Mucosa of descending colon (tissue), 3 donors: ENCODE measurements around the gene PLAU. TPM values are rescaled to one million over a fixed set of nuclear protein-coding genes. Genes with fewer than 3 reads are reported as not detected.

Experiments
- ATAC-seq: fragments of 200-7000 bp; cut with Tn5 transposase; one replicate; pipeline ENCODE4 v1.9.1; 2020; ENCODE audit warnings: mild to moderate bottlenecking, moderate library complexity
- DNase-seq, 3 donors: peaks; one replicate each; pipeline ENCODE4 v3.0.0-alpha.2; 2020
- H3K36me3 ChIP-seq: fragments of 200-600 bp; one replicate; pipeline ENCODE4 v1.8.0; 2021; ENCODE audit warnings: low read depth, mild to moderate bottlenecking
- H3K4me1 ChIP-seq: fragments of 200-600 bp; one replicate; pipeline ENCODE4 v1.8.0; 2021; ENCODE audit warnings: low read depth, mild to moderate bottlenecking
- H3K4me3 ChIP-seq: fragments of 200-600 bp; one replicate; pipeline ENCODE4 v1.8.0; 2021; ENCODE audit warnings: mild to moderate bottlenecking
- H3K9me3 ChIP-seq: fragments of 200-600 bp; one replicate; pipeline ENCODE4 v1.8.0; 2021; ENCODE audit warnings: mild to moderate bottlenecking
- intact Hi-C, 2 donors: fragments of 100-400 bp; cut with DNase I in 1 of 2; cut with micrococcal nuclease in 1 of 2; formaldehyde crosslinking; loops; one replicate each; pipeline versions ENCODE4 v1.11.0 to v1.11.1; 2022; cut with DNase I, micrococcal nuclease
- total RNA-seq, 3 donors: library from RNA; stranded (reverse); fragmentation: NEBNext Ultra II Directional in 2 of 3; extraction: Animal tissue kit (Norgen Biotek cat#: 25700) in 2 of 3; gene quantifications; one replicate each; pipeline versions ENCODE4 v1.2.1 to v1.2.4, GENCODE V29; 2021 to 2023
- TF ChIP-seq, protein P1 (sequence below): fragments of 200-600 bp; IDR thresholded peaks from one replicate; pipeline ENCODE4 v1.8.0; 2022; ENCODE audit warnings: antibody characterized with exemption, mild to moderate bottlenecking
- donor health status: DM: no; HTN: no; CAD: no; lungs with moderate emphysema.
- donor health status: DM: no; HTN: no; CAD: no.
- donor health status: DM: no; HTN: yes; CAD: no.

PLAU gene
- total RNA-seq, 3 donors from 2014 or later, result 4.6 to 10.3 (median 5.8) TPM

DNA sequence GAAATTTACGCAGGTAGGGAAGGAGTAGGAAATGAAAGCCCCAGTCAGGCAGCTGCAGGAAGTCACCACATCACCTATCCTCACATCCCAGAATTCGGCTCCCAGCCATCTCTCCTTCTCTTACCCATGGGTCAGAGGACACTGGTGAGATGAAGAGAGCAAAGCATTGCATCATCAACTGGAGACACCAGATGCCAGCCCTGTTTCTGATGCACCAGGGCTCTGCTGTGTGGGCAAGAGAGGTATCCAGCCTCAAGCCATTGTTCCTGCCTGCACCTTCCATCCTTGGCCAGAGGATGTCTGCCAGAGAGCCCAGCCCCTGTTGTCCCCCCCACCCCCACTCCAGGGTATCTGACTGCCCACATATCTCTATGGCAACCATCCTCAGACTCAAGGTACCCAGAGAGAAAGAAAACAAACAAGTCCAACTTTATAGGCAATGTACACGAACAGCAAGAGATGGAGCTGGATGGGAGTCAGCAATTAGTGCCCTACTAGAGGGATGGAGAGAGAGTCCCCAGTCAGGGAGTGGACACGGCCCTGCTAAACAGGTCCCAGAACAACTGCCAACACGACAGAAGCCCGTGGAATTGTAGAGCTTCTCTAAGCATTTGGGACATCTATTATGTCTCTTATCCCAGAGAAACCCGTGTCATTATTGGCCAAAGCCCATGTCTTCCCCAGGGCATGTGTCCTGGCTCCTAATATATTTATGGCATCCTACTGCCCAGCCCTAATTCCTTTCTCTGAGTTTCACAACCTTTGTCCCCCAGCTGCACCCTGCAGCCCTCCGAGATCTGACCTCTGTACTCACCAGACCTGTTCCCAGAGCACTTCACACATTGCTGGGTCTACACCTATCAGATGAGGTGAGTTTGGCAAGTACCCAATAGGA is 39.4 kb upstream of the PLAU start:
- Histone ChIP-seq H3K36me3 (no peaks in the 10 kb centered on the region), H3K9me3 (no peaks in the 10 kb centered on the region), H3K4me1 (peaks cover 49% of the 10 kb centered on the region), H3K4me3 (no peak overlapping the region)
- DNase-seq, result peak in 2 of 3 donors; percentile 74 to 83
- intact Hi-C loops, result no loop called here
- peak; percentile 77 for ATAC-seq
- TF ChIP-seq, protein P1, sequence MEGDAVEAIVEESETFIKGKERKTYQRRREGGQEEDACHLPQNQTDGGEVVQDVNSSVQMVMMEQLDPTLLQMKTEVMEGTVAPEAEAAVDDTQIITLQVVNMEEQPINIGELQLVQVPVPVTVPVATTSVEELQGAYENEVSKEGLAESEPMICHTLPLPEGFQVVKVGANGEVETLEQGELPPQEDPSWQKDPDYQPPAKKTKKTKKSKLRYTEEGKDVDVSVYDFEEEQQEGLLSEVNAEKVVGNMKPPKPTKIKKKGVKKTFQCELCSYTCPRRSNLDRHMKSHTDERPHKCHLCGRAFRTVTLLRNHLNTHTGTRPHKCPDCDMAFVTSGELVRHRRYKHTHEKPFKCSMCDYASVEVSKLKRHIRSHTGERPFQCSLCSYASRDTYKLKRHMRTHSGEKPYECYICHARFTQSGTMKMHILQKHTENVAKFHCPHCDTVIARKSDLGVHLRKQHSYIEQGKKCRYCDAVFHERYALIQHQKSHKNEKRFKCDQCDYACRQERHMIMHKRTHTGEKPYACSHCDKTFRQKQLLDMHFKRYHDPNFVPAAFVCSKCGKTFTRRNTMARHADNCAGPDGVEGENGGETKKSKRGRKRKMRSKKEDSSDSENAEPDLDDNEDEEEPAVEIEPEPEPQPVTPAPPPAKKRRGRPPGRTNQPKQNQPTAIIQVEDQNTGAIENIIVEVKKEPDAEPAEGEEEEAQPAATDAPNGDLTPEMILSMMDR, result no peak

DNA sequence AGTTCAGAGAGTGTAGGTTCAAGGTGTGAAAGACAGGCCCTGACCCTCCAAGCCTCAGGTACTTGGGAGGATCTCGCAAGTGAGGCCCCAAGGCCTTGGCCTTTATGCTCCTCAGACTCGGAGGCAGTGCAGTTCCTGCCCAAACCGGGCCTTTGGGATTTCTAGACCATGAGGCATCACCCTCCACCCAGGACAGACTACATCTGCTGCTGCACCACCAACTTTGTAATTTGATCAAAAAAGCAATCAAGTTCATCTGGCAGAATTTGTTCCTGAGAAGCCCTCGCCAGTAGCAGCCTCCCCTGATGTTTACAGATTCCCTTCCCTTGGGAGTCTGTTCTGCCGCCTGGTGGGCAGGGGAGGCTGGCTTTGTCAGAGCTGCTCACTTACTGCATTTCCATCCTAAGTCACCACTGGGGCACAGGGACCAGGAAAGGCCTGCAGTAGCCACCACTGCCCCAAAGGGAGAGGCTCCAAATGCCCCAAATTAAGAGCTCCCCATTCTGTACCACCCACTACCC is 38.7 kb upstream of the PLAU start:
- DNase-seq, result no peak

DNA sequence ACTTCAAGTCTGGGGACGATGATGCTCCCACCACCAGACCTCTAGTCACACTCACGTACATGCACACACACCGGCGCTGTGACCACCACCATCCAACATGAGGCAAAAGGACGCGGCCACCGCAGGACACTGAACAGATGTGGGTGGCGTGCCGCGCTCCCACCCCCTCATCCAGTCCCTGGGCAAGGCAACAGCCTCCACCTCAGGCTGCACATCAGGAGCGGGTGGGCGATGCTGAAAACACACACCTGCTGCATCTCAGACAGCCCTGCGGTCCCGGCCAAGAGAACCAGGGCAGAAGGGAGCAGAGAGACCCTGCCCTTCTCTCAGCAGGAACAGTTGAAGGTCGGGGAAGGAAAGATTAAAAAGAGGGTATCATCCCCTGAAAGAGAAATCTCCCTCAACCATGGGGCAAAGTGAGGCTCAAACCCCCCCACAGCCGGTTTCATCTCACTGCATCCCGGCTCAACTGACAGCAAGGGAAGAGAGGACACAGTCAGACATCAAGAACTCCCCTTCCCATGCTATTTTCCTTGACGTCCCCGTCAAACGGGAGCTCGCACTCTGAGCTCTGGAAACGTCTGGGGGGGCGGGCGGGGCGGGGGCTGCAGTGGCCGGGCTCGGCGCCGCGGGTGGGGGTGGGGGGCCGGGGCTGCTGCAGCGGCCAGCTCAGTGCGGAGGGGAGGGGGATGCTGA is 37.6 kb upstream of the PLAU start:
- ATAC-seq (no peak), DNase-seq (peak in 2 of 3 donors; percentile 48 to 68)
- peaks cover 37% of the 10 kb centered on the region for H3K4me1 ChIP-seq
- TF ChIP-seq, protein P1, result no peak
- H3K4me3 ChIP-seq, result peak overlapping the region; percentile 63
- H3K9me3 ChIP-seq, result no peaks in the 10 kb centered on the region
- intact Hi-C loops, result no loop called here
- H3K36me3 ChIP-seq, result no peaks in the 10 kb centered on the region

More for the DNA sequence above, 38.7 kb upstream of the PLAU start:
- TF ChIP-seq, protein P1, result no peak
- Histone ChIP-seq H3K4me3 (no peak overlapping the region), H3K36me3 (no peaks in the 10 kb centered on the region), H3K4me1 (peaks cover 44% of the 10 kb centered on the region), H3K9me3 (no peaks in the 10 kb centered on the region)
- intact Hi-C loops, result no loop called here
- peak; percentile 3 for ATAC-seq

DNA sequence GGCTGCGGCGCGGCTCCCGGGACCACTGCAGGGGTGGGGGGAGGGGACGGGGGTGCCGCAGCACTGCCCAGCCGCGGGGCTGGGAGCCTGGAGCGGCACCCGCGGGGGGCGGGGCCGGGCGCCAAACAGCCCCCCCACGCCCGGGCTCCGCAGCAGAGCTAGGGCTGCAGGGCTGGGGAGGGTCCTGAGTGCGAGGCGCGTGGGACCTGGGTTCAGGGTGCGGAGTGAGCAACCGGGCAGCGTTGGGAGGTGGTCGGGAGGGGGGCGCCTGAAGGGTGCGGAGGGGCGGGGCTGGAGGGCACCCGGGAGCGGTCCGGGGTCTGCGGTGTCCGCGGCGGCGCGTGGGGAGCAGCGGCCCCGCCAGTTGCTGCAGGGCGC is 37.1 kb upstream of the PLAU start:
- ATAC-seq (no peak), DNase-seq (peak in 1 of 3 donors; percentile 75)
- Histone ChIP-seq H3K36me3 (no peaks in the 10 kb centered on the region), H3K4me3 (peak overlapping the region; percentile 63), H3K4me1 (peaks cover 34% of the 10 kb centered on the region), H3K9me3 (no peaks in the 10 kb centered on the region)
- TF ChIP-seq, protein P1, result no peak
- intact Hi-C loops, result no loop called here

DNA sequence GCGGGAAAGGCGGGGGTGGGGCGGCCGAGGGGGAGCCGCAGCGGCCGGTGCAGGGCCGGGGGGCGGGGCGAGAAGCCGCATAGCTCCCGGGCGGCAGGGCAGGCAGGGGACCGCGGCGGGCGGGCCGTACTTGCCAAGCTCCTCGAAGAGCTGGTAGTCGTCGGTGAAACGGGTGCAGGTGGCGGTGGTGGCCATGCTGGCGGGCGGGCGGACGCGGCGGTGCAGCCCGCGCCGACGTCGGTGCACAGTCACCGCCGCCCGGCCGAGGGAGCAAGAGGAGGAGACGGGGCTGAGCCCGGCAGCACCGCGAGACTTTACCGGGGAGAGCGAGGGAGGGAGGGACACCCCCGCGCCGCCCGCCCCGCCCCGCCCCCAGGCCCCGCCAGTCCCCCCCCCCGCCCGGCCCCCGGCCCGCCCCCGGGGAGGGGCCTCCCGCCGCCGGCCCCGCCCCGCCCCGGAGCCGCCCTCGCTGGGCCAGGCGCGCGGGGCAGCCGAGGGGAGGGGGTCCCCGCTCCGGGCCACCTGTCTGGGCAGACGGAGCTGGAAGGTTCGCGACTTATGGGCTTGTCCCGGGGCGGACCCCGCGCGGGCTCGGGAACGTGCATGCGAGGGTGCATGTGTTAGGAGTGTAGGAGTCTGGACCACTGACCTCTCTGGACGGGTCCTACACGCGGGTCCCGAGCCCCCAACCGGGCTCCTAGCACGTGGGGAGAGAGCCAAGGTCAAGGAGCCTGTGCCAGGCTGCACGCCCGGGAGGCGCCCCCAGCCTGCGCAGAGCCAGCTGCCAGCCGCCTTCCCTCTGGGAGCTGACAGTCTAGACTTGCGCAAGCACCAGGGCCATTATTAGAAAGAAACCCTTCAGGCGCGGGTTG is 36.4 kb upstream of the PLAU start, which contains the start of gene CAMK2G:
TSS of gene CAMK2G (minus strand) at position 289 of the 872 bp plus-strand sequence. CDS start at position 195, 94 bp downstream.
- TF ChIP-seq, protein P1, result no peak
- H3K9me3 ChIP-seq, result no peaks in the 10 kb centered on the region
- DNase-seq (peak; percentile 82 to 93 (median 90)), ATAC-seq (peak; percentile 85)
- H3K4me1 ChIP-seq, result peaks cover 33% of the 10 kb centered on the region
- intact Hi-C loops, result no loop called here
- peak within 1 kb of the TSS; percentile 63 for H3K4me3 ChIP-seq
- H3K36me3 ChIP-seq, result no peaks in the 10 kb centered on the region
